Activated CD4-positive, alpha-beta T cell treated with anti-CD3 and anti-CD28 coated beads, Interleukin-2, amount 50 U/mL, for 48 hours (primary cell): Measurements from ENCODE around the gene FAM163A.
"Not testable (repeated sequence)": the region's sequence is repeated elsewhere in the genome, so short reads cannot be mapped to it uniquely, and the experiment has no call there.

Experiments
- DNase-seq, 2 experiments: peaks; one replicate each; pipeline ENCODE4 v3.0.0-alpha.2; 2020

FAM163A gene

GRCh38 chr1:179794669-179795068 lies 51.6 kb downstream of the FAM163A start:
- DNase-seq: no peak

GRCh38 chr1:179798213-179798863 lies 55.2 kb downstream of the FAM163A start:
- no peak for DNase-seq

GRCh38 chr1:179798864-179799516 lies 55.9 kb downstream of the FAM163A start:
- no peak for DNase-seq

GRCh38 chr1:179800481-179800880 lies 57.4 kb downstream of the FAM163A start:
- no peak for DNase-seq

- no peak for DNase-seq
These were observed 60.0 kb downstream of the FAM163A start for GRCh38 chr1:179803104-179803503.

- DNase-seq: no peak
These were observed 60.8 kb downstream of the FAM163A start for GRCh38 chr1:179803918-179804317.

- DNase-seq: not testable (repeated sequence)
These were observed 61.3 kb downstream of the FAM163A start for GRCh38 chr1:179804417-179804816.

GRCh38 chr1:179805291-179806195 lies 62.5 kb downstream of the FAM163A start:
- no peak for DNase-seq

- no peak for DNase-seq
These were observed 63.2 kb downstream of the FAM163A start for GRCh38 chr1:179806333-179806732.

GRCh38 chr1:179807291-179807690 lies 64.2 kb downstream of the FAM163A start:
- DNase-seq: no peak

- DNase-seq: no peak
These were observed 64.8 kb downstream of the FAM163A start for GRCh38 chr1:179807691-179808485.

- no peak for DNase-seq
These were observed 65.4 kb downstream of the FAM163A start for GRCh38 chr1:179808503-179808902.

- peak; percentile 61 to 65 for DNase-seq
These were observed 66.6 kb downstream of the FAM163A start for GRCh38 chr1:179809506-179810366.

- no peak for DNase-seq
These were observed 67.2 kb downstream of the FAM163A start for GRCh38 chr1:179810367-179810715.

- DNase-seq: no peak
These were observed 69.6 kb downstream of the FAM163A start for GRCh38 chr1:179812501-179813292.

- DNase-seq: no peak
These were observed 70.8 kb downstream of the FAM163A start for GRCh38 chr1:179813626-179814545.

- DNase-seq: no peak
These were observed 71.4 kb downstream of the FAM163A start for GRCh38 chr1:179814546-179814838.

GRCh38 chr1:179815641-179816040 lies 72.5 kb downstream of the FAM163A start:
- DNase-seq: no peak

- no peak for DNase-seq
These were observed 73.3 kb downstream of the FAM163A start for GRCh38 chr1:179816196-179816960.
